Measurements from ENCODE around the gene NME9. TPM values are rescaled to one million over a fixed set of nuclear protein-coding genes. Genes with fewer than 3 reads are reported as not detected.

The NME9 gene
- total and polyA plus RNA-seq, 8 donors: 1.8 to 5.9 (median 3.6) TPM; not detected in 1

DNA sequence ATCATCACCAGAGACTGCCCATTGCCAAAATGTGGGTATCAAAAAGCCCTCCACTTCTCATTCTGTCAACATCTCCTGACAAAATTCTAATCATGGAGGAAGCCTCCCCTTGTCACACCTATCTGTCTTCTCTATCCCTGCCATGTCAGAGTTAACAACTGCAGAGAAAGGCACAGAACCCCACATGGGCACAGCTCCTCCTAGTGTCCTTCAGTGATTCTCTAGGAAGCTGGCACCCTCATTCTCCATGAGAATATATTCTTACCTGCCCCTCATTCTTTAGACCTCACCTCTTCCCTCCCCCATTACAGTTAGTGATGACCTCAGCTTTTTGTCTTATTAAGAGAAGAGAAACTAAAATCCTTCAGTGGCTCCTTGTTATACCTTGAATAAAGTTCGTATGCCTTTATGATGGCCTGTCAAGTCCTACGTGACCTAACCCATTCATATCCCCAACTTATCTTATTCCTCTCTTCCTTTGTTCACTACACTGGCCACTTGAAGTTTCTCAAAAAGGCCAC lies 44.6 kb downstream of the NME9 start:
- Histone ChIP-seq H3K9me3 (no peaks in the 10 kb centered on the region), H3K4me1 (no peaks in the 10 kb centered on the region), H3K27ac (no peak overlapping the region), H3K36me3 (peaks cover 0 to 77% of the 10 kb centered on the region in 2 donors), H3K27me3 (no peaks in the 10 kb centered on the region), H3K4me3 (no peak overlapping the region)
- ATAC-seq (no peak), DNase-seq (no peak)
- TF ChIP-seq, protein P1, sequence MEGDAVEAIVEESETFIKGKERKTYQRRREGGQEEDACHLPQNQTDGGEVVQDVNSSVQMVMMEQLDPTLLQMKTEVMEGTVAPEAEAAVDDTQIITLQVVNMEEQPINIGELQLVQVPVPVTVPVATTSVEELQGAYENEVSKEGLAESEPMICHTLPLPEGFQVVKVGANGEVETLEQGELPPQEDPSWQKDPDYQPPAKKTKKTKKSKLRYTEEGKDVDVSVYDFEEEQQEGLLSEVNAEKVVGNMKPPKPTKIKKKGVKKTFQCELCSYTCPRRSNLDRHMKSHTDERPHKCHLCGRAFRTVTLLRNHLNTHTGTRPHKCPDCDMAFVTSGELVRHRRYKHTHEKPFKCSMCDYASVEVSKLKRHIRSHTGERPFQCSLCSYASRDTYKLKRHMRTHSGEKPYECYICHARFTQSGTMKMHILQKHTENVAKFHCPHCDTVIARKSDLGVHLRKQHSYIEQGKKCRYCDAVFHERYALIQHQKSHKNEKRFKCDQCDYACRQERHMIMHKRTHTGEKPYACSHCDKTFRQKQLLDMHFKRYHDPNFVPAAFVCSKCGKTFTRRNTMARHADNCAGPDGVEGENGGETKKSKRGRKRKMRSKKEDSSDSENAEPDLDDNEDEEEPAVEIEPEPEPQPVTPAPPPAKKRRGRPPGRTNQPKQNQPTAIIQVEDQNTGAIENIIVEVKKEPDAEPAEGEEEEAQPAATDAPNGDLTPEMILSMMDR (IDR thresholded peaks at IDR 0.05): no peak
- intact Hi-C loops (cut with DNase I): no loop called here

DNA sequence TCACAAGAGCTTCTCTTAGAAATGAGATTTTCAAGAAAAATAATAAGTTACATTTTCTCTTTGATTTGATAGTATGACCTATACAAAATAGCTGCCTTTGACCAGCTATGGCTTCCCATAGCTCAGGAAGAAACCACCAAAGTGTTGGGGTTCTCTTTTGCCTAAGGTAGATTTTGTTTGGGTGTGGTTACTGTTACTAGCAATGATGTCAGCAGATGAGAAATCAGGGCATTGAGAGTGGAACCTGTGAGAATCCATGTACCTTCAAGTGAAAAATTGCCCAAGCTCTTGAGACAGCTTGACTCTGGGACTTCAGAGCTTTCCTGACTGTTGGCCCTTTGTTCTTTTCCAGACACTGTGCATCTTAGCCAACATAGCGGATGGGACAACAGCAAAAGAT lies 45.6 kb downstream of the NME9 start:
- DNase-seq (no peak), ATAC-seq (no peak)
- Histone ChIP-seq H3K4me3 (no peak overlapping the region), H3K9me3 (no peaks in the 10 kb centered on the region), H3K4me1 (no peaks in the 10 kb centered on the region), H3K27me3 (no peaks in the 10 kb centered on the region), H3K27ac (no peak overlapping the region), H3K36me3 (peaks cover 0 to 67% of the 10 kb centered on the region in 2 donors)
- TF ChIP-seq, protein P1 (IDR thresholded peaks at IDR 0.05): no peak
- intact Hi-C loops (cut with DNase I): no loop called here

DNA sequence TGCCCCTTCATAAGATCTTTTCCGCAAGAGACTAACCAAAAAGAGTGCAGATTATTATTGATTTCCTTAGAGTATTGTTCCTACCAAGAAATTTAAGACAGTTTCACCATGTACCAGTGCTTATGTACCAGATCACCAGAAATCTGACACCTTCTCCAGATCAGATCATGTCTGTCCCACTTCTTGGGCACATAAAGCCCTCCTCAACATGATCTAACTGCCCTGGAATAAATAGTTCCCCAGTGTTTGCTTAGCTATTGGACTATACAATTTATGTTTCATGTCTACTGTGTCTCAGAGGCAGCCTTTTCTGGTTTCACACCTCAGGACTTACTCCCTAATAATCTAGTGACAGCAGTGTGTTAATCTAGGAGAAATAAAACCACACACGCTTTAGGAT lies 46.8 kb downstream of the NME9 start:
- intact Hi-C loops (cut with DNase I): no loop called here
- TF ChIP-seq, protein P1 (IDR thresholded peaks at IDR 0.05): no peak
- DNase-seq (no peak), ATAC-seq (no peak)
- H3K4me1 ChIP-seq: no peaks in the 10 kb centered on the region
- H3K9me3 ChIP-seq: no peaks in the 10 kb centered on the region
- peaks cover 0 to 60% of the 10 kb centered on the region in 2 donors for H3K36me3 ChIP-seq
- H3K27ac ChIP-seq: no peak overlapping the region
- no peaks in the 10 kb centered on the region for H3K27me3 ChIP-seq
- H3K4me3 ChIP-seq: no peak overlapping the region

DNA sequence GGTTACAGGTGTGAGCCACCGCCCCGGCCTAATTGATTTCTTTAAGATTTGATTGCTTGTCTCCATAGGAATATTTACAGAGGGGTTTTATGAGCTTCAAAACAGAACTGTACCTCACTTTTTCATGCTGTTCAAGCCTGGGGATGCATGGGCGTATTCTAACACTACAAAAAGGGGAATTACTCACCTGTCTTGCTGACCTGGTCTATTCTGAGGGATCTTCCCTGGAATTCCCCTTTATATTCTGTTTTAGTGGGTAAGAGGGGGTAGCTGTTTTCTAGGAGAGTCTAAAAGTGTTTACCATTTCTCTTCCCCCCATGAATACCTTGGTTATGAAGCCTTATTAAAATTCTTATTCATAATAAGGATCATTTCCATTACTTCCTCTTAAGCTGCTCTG lies 48.1 kb downstream of the NME9 start:
- H3K36me3 ChIP-seq: peaks cover 0 to 58% of the 10 kb centered on the region in 2 donors
- no peaks in the 10 kb centered on the region for H3K9me3 ChIP-seq
- intact Hi-C loops (cut with DNase I): no loop called here
- H3K27ac ChIP-seq: no peak overlapping the region
- TF ChIP-seq, protein P1 (IDR thresholded peaks at IDR 0.05): no peak
- no peaks in the 10 kb centered on the region for H3K4me1 ChIP-seq
- H3K4me3 ChIP-seq: no peak overlapping the region
- ATAC-seq (no peak), DNase-seq (no peak)
- no peaks in the 10 kb centered on the region for H3K27me3 ChIP-seq

DNA sequence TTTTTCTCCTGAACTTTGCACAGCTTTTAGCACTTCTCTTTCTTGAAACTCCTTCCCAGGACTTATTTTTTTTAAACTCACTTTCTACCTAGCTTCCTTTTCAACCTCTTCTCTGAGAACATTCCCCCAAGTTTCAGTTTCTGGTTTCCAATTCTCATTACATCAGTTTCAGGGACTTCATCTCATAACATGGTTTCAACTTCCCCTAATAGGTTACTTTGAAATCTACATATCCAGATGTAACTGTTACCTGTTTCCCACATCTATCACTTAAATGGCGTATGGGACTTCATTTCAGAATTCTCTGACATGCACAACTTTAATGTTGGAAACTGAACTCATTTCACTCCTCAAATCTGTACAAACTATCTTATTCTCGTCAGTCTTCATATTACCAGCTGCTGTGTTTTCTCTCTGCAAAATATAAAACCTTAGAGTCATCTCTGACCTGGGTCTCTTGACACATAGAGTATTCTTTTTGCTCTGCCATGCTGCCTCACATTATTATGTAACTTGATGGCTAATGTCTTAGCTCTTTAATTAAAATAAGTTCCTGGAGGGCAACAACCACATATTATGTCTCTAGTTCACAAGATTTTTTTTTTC lies 58.4 kb downstream of the NME9 start:
- Histone ChIP-seq H3K36me3 (peaks cover 0 to 82% of the 10 kb centered on the region in 2 donors), H3K4me3 (no peak overlapping the region), H3K27me3 (no peaks in the 10 kb centered on the region), H3K27ac (no peak overlapping the region), H3K4me1 (no peaks in the 10 kb centered on the region), H3K9me3 (no peaks in the 10 kb centered on the region)
- intact Hi-C loops (cut with DNase I): no loop called here
- TF ChIP-seq, protein P1 (IDR thresholded peaks at IDR 0.05): no peak
- ATAC-seq (no peak), DNase-seq (no peak)

Data from left lung (tissue), 10 donors.